OCI-LY1 (cell line): ENCODE data around the gene CAMTA1.

ENCODE experiments used
- H2AFZ ChIP-seq: fragments of 200-600 bp; sonication (generic), shearing (Covaris generic); 2 replicates; pipeline ENCODE4 v1.6.0; 2014; ENCODE audit warnings: antibody characterized with exemption, mild to moderate bottlenecking, low read length
- H3F3A ChIP-seq: fragments of 200-600 bp; sonication (generic), shearing (Covaris generic); 2 replicates; pipeline ENCODE4 v1.6.0; 2014; ENCODE audit warnings: mild to moderate bottlenecking, antibody characterized with exemption, low read length, moderate library complexity; ENCODE audit not compliant: insufficient read depth
- H3K27ac ChIP-seq: fragments of 200-600 bp; sonication (generic); 2 replicates; pipeline ENCODE4 v1.5.1; 2014; ENCODE audit warnings: low read length, mixed run types, mild to moderate bottlenecking, low read depth; ENCODE audit not compliant: poor library complexity, severe bottlenecking
- H3K27me3 ChIP-seq: fragments of 200-600 bp; sonication (generic); 2 replicates; pipeline ENCODE4 v1.6.0; 2014; ENCODE audit warnings: antibody characterized with exemption, mild to moderate bottlenecking, low read length, moderate library complexity; ENCODE audit not compliant: insufficient read depth
- H3K36me3 ChIP-seq: fragments of 200-600 bp; sonication (generic); 2 replicates; pipeline ENCODE4 v1.6.1; 2014; ENCODE audit warnings: mild to moderate bottlenecking, antibody characterized with exemption, low read length, moderate library complexity, mixed read lengths; ENCODE audit not compliant: insufficient read depth
- H3K4me1 ChIP-seq: fragments of 200-600 bp; sonication (generic); 2 replicates; pipeline ENCODE4 v1.5.1; 2014; ENCODE audit warnings: mild to moderate bottlenecking, low read length, moderate library complexity; ENCODE audit not compliant: insufficient read depth, severe bottlenecking
- H3K4me2 ChIP-seq: fragments of 200-600 bp; sonication (generic), shearing (Covaris generic); 2 replicates; pipeline ENCODE4 v1.6.1; 2014; ENCODE audit warnings: low read length
- H3K4me3 ChIP-seq: fragments of 200-600 bp; sonication (generic); 2 replicates; pipeline ENCODE4 v1.5.1; 2014; ENCODE audit warnings: low read length, low read depth, mild to moderate bottlenecking, mixed read lengths; ENCODE audit not compliant: poor library complexity, severe bottlenecking
- H3K79me2 ChIP-seq: fragments of 200-600 bp; shearing (Covaris generic); 2 replicates; pipeline ENCODE4 v1.6.1; 2016; ENCODE audit warnings: mixed run types, low read length, mixed read lengths; ENCODE audit not compliant: insufficient read depth
- H3K9ac ChIP-seq: fragments of 200-600 bp; sonication (generic), shearing (Covaris generic); 2 replicates; pipeline ENCODE4 v1.6.1; 2014; ENCODE audit warnings: mild to moderate bottlenecking, low read length, mixed read lengths
- H3K9me2 ChIP-seq: fragments of 200-600 bp; sonication (generic), shearing (Covaris generic); 2 replicates; pipeline ENCODE4 v1.6.1; 2014; ENCODE audit warnings: low read depth, mild to moderate bottlenecking, low read length, mixed read lengths
- H3K9me3 ChIP-seq: fragments of 200-600 bp; shearing (Covaris generic); 2 replicates; pipeline ENCODE4 v1.6.1; 2014; ENCODE audit warnings: low read length, mixed read lengths
- H4K20me1 ChIP-seq: fragments of 200-600 bp; sonication (generic), shearing (Covaris generic); 2 replicates; pipeline ENCODE4 v1.6.0; 2016; ENCODE audit warnings: mild to moderate bottlenecking, low read length; ENCODE audit not compliant: insufficient read depth
- EZH2 ChIP-seq: fragments of 200-600 bp; sonication (generic), shearing (Covaris generic); IDR thresholded peaks from 2 replicates; pipeline ENCODE4 v1.8.0; 2017; ENCODE audit warnings: borderline replicate concordance, mixed run types, mild to moderate bottlenecking, antibody characterized with exemption, low read length, moderate library complexity, mixed read lengths
- TF ChIP-seq, protein P1 (sequence below): fragments of 200-600 bp; sonication (generic), shearing (Covaris generic); IDR thresholded peaks from 2 replicates; pipeline ENCODE4 v1.5.1; 2017; ENCODE audit warnings: mild to moderate bottlenecking, antibody characterized with exemption, low read length, moderate library complexity, mixed read lengths

Gene CAMTA1

GRCh38 chr1:6975331-6976043, 190.2 kb downstream of the CAMTA1 start:
- no peak for TF ChIP-seq EZH2
- TF ChIP-seq, protein P1, sequence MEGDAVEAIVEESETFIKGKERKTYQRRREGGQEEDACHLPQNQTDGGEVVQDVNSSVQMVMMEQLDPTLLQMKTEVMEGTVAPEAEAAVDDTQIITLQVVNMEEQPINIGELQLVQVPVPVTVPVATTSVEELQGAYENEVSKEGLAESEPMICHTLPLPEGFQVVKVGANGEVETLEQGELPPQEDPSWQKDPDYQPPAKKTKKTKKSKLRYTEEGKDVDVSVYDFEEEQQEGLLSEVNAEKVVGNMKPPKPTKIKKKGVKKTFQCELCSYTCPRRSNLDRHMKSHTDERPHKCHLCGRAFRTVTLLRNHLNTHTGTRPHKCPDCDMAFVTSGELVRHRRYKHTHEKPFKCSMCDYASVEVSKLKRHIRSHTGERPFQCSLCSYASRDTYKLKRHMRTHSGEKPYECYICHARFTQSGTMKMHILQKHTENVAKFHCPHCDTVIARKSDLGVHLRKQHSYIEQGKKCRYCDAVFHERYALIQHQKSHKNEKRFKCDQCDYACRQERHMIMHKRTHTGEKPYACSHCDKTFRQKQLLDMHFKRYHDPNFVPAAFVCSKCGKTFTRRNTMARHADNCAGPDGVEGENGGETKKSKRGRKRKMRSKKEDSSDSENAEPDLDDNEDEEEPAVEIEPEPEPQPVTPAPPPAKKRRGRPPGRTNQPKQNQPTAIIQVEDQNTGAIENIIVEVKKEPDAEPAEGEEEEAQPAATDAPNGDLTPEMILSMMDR: no peak
- Histone ChIP-seq H3K4me2 (no peak overlapping the region), H3K27me3 (no peaks in the 10 kb centered on the region; the same call in 1 of the 2 replicates), H4K20me1 (no peaks in the 10 kb centered on the region), H3K9me2 (no peaks in the 10 kb centered on the region), H3K9me3 (no peaks in the 10 kb centered on the region), H3K9ac (no peak overlapping the region), H3K79me2 (no peaks in the 10 kb centered on the region), H3K27ac (no peak overlapping the region), H3K36me3 (no peaks in the 10 kb centered on the region), H3K4me3 (no peak overlapping the region), H3F3A (no peaks in the 10 kb centered on the region), H3K4me1 (no peaks in the 10 kb centered on the region), H2AFZ (no peak overlapping the region)

DNA sequence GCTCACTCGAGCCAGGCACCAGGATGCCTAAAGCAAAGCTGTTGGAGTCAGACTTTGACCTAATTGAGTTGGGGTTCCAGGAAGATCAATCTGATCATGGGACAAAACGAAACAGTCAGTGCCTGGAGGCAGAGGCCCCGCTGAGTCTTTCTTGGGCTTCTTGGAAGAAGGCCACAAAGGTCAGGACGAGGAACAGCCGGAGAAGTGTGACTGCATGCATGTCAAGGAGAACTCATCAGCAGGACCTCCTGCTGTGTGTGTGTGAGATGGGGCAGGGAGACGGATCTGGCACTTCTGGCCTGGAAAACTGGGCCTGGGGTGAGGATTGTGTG, 190.8 kb downstream of the CAMTA1 start:
- Histone ChIP-seq H3K4me3 (no peak overlapping the region), H3K9me3 (no peaks in the 10 kb centered on the region), H3K9me2 (no peaks in the 10 kb centered on the region), H3K27me3 (no peaks in the 10 kb centered on the region; the same call in 1 of the 2 replicates), H3K9ac (no peak overlapping the region), H3K36me3 (no peaks in the 10 kb centered on the region), H2AFZ (no peak overlapping the region), H4K20me1 (no peaks in the 10 kb centered on the region), H3K4me2 (no peak overlapping the region), H3F3A (no peaks in the 10 kb centered on the region), H3K79me2 (no peaks in the 10 kb centered on the region), H3K27ac (no peak overlapping the region), H3K4me1 (no peaks in the 10 kb centered on the region)
- TF ChIP-seq, protein P1: no peak
- TF ChIP-seq EZH2: no peak

GRCh38 chr1:6979003-6979613, 193.9 kb downstream of the CAMTA1 start:
- Histone ChIP-seq H3K9ac (no peak overlapping the region), H3K36me3 (no peaks in the 10 kb centered on the region), H3K9me2 (no peaks in the 10 kb centered on the region), H3K9me3 (no peaks in the 10 kb centered on the region), H3K4me3 (no peak overlapping the region), H2AFZ (no peak overlapping the region), H3K27ac (no peak overlapping the region), H4K20me1 (no peaks in the 10 kb centered on the region), H3K4me1 (no peaks in the 10 kb centered on the region), H3F3A (no peaks in the 10 kb centered on the region), H3K27me3 (no peaks in the 10 kb centered on the region; the same call in 1 of the 2 replicates), H3K4me2 (no peak overlapping the region), H3K79me2 (no peaks in the 10 kb centered on the region)
- TF ChIP-seq, protein P1: no peak
- TF ChIP-seq EZH2: no peak
